Glomerular endothelial cell (primary cell): ENCODE measurements around the gene AUTS2. TPM values are rescaled to one million over a fixed set of nuclear protein-coding genes. Genes with fewer than 3 reads are reported as not detected.

Experiments used
- DNase-seq: peaks from one replicate; pipeline ENCODE4 v3.0.0-alpha.2; 2011; ENCODE audit warnings: low read depth, low spot score; ENCODE audit errors: extremely low read depth
- total RNA-seq: library from RNA; depleted of rRNA; stranded (reverse); fragments of >200 nt; gene quantifications from 2 replicates; pipeline ENCODE4 v1.2.3, GENCODE V29; 2015

AUTS2 gene
- total RNA-seq, 1 donor from 2014 or later = 24.8 TPM

DNA sequence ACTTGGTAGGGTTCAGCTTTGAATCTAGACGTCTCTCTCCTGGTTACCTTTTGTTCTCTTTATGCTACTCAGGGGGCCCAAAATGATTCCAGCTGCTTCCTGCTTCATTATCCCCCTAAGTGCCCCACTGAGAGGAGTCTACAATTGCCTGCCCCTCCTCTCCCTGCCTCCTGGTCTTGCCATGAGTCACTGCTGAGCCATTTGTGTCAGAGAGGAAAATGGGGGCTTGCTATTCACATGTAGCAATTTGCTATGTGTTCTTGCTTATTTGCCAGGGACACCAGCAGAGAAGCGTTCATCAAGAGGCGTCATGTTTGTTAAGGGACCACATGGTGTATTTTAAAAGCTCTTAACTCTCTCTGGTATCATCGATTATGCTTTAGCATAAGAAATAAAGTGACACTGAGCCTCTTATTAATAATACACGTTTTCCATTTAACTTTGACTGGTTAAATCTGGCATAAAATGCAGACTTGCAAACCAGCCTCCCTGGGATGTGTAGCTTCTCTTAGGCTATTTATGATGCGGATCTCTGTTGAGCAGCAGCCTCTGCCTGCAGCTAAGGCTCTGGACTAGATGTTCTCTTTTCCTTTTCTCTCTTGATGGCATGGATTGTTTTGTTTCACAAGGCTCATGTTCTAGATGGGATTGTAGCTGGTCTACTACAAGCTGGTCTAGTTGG is 239.3 kb downstream of the AUTS2 start:
- DNase-seq = no peak

DNA sequence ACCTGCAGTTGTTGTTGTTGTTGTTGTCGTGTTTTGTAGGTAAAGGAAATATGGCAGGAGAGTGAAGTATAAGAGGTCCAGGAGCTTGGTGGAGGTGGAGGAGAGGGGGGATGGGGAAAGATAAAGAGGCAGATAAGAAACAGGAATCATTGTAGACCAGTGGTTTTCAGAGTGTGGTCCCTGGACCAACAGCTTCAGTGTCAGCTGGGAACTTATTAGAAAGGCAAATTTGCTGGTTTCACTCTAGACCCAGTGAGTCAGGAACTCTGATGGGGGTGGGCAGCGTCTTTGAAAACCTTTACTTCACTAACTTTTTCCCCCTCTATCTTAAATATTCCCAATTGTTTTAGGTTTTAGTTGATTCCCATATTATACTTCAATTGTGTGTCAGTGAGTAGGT is 241.5 kb downstream of the AUTS2 start:
- DNase-seq = no peak

DNA sequence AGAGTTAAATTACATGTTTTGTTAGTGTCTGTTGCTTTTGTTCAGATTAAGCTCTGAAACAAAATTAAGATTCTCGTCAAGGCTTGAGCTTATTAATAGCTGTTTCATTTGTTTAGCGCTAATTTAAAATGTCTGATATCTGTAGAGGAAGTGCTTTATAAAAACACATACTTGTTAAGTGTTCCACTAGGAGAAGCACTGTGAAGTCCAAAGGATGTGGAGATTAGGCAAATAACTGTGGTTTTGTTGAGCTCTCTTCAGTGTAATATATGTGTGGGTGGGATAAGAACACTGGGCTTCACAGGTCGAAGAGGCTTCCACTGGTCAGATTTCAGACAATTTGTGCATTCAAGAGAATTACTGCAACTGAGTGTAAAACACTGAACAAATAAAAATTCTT is 242.0 kb downstream of the AUTS2 start:
- DNase-seq = no peak

DNA sequence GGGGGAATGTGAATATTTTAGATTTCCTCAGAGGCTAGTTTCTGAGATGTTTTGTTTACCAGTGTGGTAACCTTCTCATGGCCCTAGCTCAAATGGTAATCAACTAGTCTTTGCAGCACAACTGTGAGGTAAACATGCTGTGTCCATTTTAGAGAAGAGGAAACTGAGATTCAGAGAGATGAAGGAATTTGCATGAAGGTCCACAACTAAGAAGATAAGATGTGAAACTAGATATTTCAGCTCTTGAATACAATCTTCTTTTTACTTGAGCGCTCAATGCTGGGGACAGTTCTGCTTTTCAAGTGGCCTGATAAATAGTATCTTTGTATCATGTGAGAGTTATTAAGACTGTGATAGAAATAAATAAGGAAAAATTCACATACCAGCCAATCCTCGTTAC is 245.4 kb downstream of the AUTS2 start:
- DNase-seq = no peak

DNA sequence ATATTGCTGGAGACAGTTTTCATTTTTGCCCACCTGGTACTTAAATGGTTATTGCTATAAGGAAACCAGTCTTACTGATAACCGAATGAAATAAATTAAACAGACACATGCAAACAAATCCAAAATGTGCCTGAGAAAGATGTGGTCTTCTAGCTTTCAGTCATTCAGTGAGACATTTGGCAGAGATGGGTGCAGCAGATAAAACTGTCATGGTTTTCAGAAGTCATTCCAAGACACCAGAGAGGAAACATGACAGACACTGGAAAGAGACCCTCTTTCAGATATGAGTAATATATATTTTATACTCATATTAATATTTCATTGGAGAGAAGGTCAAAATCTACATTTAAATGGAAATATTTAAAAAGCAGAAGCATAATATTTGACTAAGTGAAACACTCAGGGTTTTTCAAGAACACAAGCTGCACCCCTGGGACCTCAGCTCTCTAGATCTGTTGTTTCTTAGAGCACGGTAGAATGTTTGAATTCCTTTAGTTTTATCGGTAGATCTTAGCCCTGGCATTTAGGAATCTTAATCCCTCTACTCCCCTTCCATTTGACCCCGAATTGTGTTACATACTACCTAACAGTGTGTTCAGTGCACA is 246.1 kb downstream of the AUTS2 start:
- DNase-seq = no peak

DNA sequence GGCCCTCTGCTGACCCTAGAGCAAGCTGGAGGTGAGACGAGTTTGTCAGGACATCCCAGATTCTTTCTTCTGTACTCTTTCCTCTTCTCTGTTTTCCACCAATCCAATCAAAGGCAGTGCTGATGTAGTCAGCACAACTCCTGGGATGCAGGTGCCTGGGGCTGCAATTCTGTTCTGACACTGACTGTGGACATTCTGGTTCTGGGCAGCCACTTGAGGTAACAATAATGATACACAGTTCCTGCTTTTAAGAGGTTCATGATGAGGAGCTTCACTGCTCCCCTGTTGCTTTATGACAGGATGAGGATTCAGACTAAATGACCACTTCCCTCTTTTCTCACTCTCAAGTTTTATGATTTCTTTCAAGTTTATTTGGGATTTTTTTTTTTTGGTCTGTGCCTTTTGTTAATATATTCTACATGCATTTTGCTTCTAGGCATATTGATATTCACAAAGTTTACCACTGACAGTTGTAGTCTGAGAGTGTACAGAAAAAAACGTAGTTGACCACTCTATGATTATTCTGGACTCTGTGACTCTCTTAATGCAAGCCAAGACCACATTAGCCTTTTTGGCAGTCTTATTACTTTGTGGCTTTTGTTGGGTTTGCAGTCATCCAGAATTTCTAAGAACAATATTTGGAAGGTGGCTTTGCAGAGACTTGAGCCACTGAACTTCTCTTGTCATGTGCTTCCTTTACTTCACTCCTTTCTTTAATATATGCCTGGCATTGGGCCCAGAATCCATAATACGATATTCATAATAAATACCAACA is 247.6 kb downstream of the AUTS2 start:
- no peak for DNase-seq

DNA sequence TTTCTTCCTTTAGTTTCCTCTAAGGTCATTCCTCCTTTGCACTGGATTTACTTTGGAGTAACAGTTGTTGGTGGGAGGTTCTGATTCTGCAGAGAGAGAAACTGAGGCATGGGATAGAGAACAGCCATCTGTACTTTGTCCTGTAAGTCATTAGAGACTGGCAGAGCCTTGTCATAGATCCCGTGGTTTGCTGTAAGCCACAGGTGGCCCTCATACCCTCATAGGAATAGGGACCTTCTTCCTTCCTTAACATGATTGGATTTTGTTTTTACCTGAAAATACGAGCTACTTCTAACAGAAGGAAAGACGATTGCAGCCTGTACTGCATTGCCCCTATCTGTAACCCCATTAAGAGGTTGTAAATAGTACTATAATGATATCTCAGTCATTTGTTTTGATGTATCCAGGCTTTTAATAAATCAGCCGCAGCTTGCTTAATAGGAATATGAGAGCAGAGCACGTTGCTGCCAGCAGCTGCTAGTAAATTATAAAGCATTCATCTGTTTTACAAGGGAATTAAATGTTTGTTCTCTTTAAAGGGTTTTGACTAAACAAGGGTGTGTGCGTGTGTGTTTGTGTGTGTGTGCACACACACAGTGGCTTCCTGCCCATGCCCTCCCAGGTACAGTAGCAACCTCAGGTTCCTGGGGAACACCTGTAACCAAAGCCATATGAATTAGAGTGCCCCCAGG is 249.8 kb downstream of the AUTS2 start:
- no peak for DNase-seq

DNA sequence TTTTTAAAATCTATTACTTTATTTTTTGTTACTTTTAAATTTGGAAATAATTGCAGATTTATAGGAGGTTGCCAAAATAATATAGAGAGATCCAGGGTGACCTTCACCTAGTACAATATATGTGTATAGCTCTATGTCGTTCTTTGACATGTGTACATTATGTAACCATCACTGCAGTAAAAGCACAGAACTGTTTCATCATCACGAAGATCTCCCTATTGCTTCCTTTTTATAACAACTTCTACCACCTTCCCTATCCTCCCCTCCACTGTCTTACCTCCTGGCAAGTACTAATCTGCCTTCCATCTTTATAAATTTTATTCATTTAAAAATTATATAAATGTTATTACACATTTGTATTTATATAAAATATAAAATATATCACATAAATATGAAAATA is 251.0 kb downstream of the AUTS2 start:
- no peak for DNase-seq

DNA sequence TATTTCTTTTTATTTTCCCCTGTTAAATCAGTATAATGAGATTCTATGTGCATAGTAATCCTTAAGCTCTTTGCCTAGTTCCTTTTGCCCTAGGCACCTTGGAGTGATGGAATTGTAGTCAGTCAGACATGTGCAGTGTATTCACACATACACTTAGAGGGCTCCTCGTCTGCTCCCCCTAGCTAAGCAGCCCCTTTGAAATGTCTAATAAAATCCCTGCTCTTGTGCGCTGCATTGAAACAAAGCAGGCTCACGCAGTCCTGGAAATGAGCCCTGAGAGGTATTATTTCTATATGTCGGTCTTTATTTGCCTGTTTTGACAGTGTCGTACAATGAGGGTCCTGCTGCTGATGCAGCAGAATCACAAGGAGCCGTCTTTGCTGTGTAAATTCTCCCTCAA is 258.7 kb downstream of the AUTS2 start:
- DNase-seq = no peak

DNA sequence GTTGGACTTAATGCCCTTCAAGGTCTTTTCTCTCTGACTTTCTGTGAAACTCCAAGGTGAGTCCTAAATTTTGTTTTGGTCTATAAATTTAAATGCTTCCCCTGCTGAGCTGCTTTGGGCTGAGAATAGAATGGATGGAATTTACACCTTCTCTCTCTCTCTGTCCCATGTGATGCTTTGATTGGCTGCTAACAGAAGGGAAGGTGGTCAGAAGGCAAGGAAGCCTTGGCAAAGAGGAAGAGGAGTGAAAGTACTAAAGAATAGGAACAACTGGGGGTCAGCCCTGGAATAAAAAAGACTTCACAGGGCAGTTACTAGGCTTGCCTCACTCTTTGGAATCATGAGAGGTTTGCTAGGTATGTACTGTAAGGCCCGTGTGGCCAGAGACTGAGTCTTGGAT is 260.2 kb downstream of the AUTS2 start:
- DNase-seq = no peak

DNA sequence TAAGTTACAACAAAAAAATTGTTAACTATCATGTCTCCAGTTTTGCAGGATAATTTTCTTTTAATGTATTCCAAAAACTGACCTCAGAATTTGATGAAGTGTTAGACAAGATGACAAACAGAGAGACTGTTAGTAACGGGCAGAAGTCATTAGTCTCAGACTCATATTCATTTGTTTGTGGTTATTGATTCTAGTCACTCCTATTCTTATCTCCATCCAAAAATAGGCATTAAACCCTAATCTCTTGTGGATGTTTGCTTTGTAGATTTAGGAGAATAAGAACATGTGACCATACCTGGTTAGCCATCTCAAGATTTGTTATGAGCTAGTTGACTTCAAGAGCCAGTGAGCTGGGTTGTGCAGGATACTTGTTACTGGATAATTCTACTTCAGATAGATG is 261.1 kb downstream of the AUTS2 start:
- DNase-seq = no peak

DNA sequence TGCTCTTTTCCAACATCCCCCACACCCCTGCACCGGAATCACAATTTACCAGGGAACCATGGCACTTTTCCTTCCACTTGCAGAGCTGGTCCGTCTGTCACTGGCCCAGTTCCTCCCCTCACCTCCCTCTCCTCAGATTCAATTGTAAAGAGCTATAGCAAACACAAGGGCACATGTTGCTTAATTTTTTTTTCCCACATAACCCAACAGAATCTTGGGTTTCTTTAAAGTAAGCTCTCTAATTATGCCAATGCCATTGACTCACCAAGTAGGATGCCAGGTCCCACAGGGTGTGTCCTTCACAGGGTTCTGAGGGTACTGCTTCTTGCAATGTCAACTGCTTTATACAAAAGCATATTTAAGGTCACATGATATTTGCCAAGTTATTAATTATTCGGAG is 262.2 kb downstream of the AUTS2 start:
- no peak for DNase-seq

DNA sequence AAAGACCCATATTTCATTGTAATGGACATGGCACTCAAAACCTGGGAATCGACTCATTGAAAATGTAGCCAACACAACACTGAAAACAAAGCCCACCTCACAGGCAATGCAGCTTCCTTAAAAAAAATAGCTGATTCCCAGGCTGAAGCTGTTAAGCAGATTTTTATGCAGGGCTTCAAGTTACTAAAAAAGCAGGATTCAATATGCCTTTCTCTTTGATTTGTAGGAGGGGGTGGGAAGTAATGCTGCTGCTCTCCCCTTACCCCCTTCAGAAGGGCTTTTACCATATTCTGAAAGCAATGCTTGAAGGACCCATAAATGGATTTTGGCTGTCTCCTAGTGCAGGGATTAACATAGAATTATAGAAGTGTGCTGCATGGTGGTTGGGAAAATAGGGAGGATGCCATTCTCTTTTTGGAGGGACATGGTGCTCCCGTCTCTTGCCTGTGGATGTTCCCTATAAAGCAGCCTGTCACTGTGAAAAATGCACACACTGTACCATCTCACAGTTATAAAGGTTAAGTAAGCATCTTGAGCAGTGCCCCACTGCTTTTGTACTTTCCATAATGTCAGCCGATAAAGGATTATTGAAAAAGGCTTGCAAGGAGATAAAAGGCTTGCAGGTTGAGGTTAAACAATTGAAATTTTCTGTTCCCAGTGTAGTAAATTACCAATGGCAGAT is 262.8 kb downstream of the AUTS2 start:
- DNase-seq = no peak

DNA sequence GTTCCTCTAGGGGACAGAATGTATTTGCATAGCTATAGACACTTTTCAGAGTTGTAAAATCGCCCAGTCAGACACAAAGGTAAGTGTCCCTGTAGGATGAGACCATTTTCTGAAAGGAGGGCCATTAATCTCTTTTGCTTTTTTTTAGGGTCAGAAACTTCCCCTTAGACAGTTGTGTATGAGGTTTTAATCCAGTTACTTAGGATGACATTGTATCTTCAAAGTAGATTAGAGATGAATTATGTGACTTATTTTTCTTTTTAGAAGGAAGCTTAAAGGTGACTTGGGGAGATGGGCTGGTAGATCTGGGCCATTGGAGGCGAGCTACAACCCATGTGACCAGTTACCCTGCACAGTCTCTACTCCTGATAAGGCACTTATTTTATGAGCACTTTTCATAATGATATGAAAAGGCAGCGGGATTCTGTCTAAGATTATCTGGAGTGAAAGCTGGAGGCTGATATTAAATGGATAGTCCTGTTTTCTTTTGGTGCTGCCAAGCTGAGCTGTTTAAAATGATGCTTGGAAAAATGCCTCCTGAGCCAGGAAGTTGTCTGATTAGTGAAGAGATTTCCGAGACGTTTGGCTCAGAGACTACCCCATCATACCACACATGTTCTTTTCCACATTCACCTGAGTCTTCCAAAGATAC is 264.3 kb downstream of the AUTS2 start:
- DNase-seq = no peak

DNA sequence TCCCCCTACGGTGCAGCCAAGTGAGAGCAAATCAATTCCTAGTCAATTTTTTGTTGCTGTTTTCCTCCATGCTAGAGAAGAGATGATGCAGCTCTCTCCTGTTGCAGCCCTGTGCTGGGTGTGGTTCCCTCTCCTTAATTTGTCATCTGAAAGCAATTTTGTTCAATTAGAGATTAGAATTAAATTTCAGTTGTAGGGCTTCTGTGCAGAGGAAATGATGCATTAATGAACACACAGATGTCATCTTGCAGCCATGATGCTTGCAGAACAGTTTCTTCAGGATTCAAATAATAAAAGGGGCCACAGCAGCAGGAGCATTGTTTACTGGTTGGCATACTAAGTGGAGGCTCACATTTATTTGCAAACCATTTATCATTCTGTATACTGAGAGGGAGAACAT is 266.0 kb downstream of the AUTS2 start:
- DNase-seq = no peak

DNA sequence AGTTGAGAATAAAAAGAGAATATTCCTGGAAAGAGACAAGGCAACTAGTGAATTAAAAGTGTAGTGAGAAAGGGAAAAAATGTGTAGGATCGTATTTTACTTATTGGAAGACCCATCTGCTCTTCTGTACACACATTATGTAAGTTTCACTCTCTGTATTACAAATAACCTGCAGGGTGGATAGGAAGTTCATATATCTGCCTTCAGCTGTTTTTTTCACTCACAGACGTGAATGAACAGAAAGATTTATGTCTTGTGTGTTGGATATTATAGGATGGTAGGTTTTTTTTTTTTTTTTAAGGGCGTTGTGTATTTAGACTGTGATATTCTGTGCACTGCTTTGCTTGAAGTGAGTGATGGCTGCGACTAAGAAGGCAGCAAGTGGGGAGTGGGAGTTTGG is 266.5 kb downstream of the AUTS2 start:
- DNase-seq = no peak

DNA sequence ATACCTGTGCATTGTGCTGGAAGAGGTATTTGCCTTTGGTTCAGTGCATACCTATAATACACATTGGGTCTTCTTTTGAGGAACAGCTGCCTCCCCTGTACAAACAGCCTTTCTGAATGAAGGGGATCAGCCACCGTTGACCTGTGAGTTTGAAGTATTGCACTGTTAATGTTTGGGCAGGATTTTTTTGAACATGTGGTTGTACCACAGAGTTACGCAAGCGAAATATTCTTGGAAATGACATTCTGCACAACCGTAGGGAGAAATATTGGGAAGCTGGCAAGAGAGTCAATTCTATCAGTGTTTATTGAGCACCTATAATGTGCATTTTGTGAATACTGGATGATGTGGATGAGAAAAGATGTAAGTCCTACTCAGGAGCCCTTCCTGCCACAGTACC is 270.6 kb downstream of the AUTS2 start:
- no peak for DNase-seq

DNA sequence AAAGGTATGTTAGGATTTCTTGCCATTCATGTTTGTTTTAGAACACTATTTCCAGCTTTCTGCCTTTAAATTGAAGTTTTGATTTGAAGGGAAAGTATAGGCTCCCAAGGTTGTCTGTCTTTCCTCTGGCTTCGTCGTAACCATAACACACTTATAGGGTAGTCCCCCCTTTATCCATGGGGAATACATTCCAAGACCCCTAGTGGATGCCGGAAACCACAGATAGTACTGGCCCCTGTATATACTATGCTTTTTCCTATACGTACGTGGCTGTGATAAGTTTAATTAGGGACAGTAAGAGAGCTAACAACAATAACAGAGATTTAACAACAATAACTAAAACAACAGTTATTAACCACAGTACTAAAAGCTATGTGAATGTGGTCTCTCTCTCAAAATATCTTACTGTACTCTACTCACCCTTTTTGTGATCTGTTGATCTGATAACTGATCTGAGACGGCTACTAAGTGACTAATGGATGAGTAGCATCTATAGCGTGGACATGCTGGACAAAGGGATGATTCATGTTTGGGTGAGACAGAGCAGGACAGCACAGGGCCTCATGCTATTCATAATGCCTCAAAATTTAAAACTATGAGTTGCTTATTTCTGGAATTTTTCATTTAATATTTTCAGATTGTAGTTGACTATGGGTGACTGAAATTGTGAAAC is 273.1 kb downstream of the AUTS2 start:
- no peak for DNase-seq

DNA sequence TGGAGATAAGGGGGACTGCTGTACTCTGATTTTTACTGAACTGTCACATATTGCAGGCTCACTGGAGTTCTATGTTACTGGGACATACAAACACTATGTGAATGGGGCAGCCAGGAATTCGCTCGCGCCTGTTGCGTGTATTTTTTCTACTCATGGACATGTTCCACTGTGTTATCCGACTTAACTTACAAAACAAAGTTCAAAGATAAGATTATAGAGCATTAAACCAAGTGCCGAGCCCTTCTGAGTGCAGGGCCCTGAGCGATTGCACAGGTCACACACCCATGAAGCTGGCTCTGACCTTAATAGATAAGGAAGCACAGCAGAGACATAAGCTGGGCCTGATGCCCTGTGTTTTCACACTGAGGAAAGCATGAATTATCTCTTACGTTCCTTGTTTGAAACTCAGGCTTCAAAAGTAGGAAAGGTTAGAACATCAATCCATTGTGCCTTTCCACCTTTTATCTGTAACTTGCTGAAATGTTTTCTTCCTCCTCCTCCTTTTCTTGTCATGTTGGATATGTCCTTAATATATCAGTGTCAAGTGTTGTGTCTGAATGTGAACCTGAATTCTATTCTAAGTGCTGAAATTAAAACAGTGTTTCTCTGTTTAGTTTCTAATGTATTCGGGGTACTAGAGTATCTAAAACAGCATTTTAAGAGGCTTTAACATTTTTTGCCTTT is 273.8 kb downstream of the AUTS2 start:
- no peak for DNase-seq
